HEK293 (cell line): ENCODE data around the gene XIRP1.

Experiments used
- CTCF ChIA-PET: fragments of 350-600 bp; formaldehyde crosslinking; extraction: SDS; loops from one replicate; lab custom pipeline; 2021; ENCODE audit warnings: antibody characterized with exemption; lab: Yijun Ruan, JAX
- POLR2A ChIA-PET: fragments of 300-600 bp; formaldehyde crosslinking; extraction: SDS; loops from one replicate; lab custom pipeline; 2020; ENCODE audit warnings: antibody characterized with exemption, inconsistent platforms; lab: Yijun Ruan, JAX
- H3K27ac ChIP-seq: fragments of 200-500 bp; sonication (Bioruptor generic); 2 replicates; pipeline ENCODE4 v1.5.1; 2014; ENCODE audit warnings: low read depth, low read length, control low read depth, inconsistent platforms; ENCODE audit errors: extremely low read depth
- H3K36me3 ChIP-seq, 2 experiments: fragments of 200-500 bp in 1 of 2; sonication (Bioruptor generic) in 1 of 2; 1 replicate in 1 of 2; 2 replicates in 1 of 2; pipeline ENCODE4 v1.5.1; 2014 to 2017; ENCODE audit warnings: inconsistent platforms in 2 of 2, low read length in 2 of 2; ENCODE audit not compliant: control insufficient read depth in 2 of 2, insufficient read depth in 1 of 2
- H3K4me1 ChIP-seq: fragments of 200-500 bp; sonication (Bioruptor generic); 2 replicates; pipeline ENCODE4 v1.5.1; 2014; ENCODE audit warnings: mild to moderate bottlenecking, low read length, inconsistent platforms; ENCODE audit not compliant: control insufficient read depth, insufficient read depth
- H3K4me3 ChIP-seq: 2 replicates; pipeline ENCODE4 v1.5.1; 2011; ENCODE audit warnings: low read depth, mild to moderate bottlenecking, control low read depth, low read length, moderate library complexity
- H3K9me3 ChIP-seq: fragments of 200-500 bp; sonication (Bioruptor generic); 2 replicates; pipeline ENCODE4 v1.5.1; 2014; ENCODE audit warnings: low read depth, low read length, inconsistent platforms; ENCODE audit not compliant: control insufficient read depth, insufficient read depth
- SP7 ChIP-seq: fragments of 450-650 bp; formaldehyde crosslinking; IDR thresholded peaks from 2 replicates; pipeline ENCODE4 v1.5.1; 2016; ENCODE audit warnings: missing biosample characterization, missing genetic modification characterization
- ZBTB8A ChIP-seq: fragments of 450-650 bp; formaldehyde crosslinking; IDR thresholded peaks from 2 replicates; pipeline ENCODE4 v1.5.1; 2016; ENCODE audit warnings: missing biosample characterization, missing genetic modification characterization
- ZNF274 ChIP-seq, 2 experiments: fragments of 200-500 bp in 1 of 2; fragments of 450-650 bp in 1 of 2; sonication (Bioruptor generic) in 1 of 2; formaldehyde crosslinking in 1 of 2; IDR thresholded peaks; 2 replicates each; pipeline versions ENCODE4 v1.5.1 to v1.6.1; 2014 to 2016; ENCODE audit warnings: borderline replicate concordance in 1 of 2, inconsistent platforms in 1 of 2, low read length in 1 of 2, missing biosample characterization in 1 of 2, missing genetic modification characterization in 1 of 2
- ZNF37A ChIP-seq: fragments of 450-650 bp; IDR thresholded peaks from 2 replicates; pipeline ENCODE4 v1.5.1; 2018; ENCODE audit warnings: missing biosample characterization, missing genetic modification characterization
- ZNF423 ChIP-seq: fragments of 450-650 bp; formaldehyde crosslinking; IDR thresholded peaks from 2 replicates; pipeline ENCODE4 v1.5.1; 2016; ENCODE audit warnings: missing biosample characterization, missing genetic modification characterization
- ZNF510 ChIP-seq: fragments of 450-650 bp; formaldehyde crosslinking; IDR thresholded peaks from 2 replicates; pipeline ENCODE4 v1.5.1; 2018; ENCODE audit warnings: mild to moderate bottlenecking, missing genetic modification characterization, missing biosample characterization; ENCODE audit not compliant: insufficient replicate concordance
- ZNF558 ChIP-seq: fragments of 450-650 bp; formaldehyde crosslinking; IDR thresholded peaks from 2 replicates; pipeline ENCODE4 v1.5.1; 2016; ENCODE audit warnings: missing biosample characterization, missing genetic modification characterization
- ZNF707 ChIP-seq: fragments of 450-650 bp; formaldehyde crosslinking; IDR thresholded peaks from 2 replicates; pipeline ENCODE4 v1.5.1; 2016; ENCODE audit warnings: missing biosample characterization, missing genetic modification characterization
- TF ChIP-seq, protein P1 (sequence below): fragments of 450-650 bp; formaldehyde crosslinking; IDR thresholded peaks from 2 replicates; pipeline ENCODE4 v1.5.1; 2016; ENCODE audit warnings: missing biosample characterization, missing genetic modification characterization, borderline replicate concordance
- TF ChIP-seq, protein P2 (sequence below): fragments of 450-650 bp; formaldehyde crosslinking; optimal IDR thresholded peaks from 2 replicates; pipeline ENCODE3; 2016; ENCODE audit warnings: missing biosample characterization, mild to moderate bottlenecking, missing genetic modification characterization
- TF ChIP-seq, protein P3 (sequence below): fragments of 450-650 bp; formaldehyde crosslinking; IDR thresholded peaks from 2 replicates; pipeline ENCODE4 v1.5.1; 2016; ENCODE audit warnings: missing biosample characterization, missing genetic modification characterization
- TF ChIP-seq, protein P4 (sequence below): fragments of 450-650 bp; formaldehyde crosslinking; IDR thresholded peaks from 2 replicates; pipeline ENCODE4 v1.5.1; 2016; ENCODE audit warnings: missing biosample characterization, missing genetic modification characterization, low read depth
- TF ChIP-seq, protein P5 (sequence below): fragments of 450-650 bp; formaldehyde crosslinking; IDR thresholded peaks from 2 replicates; pipeline ENCODE4 v1.5.1; 2017; ENCODE audit warnings: missing biosample characterization, missing genetic modification characterization
- TF ChIP-seq, protein P6 (sequence below): sonication (generic); formaldehyde crosslinking; IDR thresholded peaks from 2 replicates; pipeline ENCODE4 v1.8.1; 2022; ENCODE audit warnings: mild to moderate bottlenecking, moderate library complexity, missing genetic modification reagents
- TF ChIP-seq, protein P7 (sequence below): fragments of 450-650 bp; formaldehyde crosslinking; IDR thresholded peaks from 2 replicates; pipeline ENCODE4 v1.5.1; 2016; ENCODE audit warnings: missing biosample characterization, missing genetic modification characterization, low read depth

Gene XIRP1, protein sequence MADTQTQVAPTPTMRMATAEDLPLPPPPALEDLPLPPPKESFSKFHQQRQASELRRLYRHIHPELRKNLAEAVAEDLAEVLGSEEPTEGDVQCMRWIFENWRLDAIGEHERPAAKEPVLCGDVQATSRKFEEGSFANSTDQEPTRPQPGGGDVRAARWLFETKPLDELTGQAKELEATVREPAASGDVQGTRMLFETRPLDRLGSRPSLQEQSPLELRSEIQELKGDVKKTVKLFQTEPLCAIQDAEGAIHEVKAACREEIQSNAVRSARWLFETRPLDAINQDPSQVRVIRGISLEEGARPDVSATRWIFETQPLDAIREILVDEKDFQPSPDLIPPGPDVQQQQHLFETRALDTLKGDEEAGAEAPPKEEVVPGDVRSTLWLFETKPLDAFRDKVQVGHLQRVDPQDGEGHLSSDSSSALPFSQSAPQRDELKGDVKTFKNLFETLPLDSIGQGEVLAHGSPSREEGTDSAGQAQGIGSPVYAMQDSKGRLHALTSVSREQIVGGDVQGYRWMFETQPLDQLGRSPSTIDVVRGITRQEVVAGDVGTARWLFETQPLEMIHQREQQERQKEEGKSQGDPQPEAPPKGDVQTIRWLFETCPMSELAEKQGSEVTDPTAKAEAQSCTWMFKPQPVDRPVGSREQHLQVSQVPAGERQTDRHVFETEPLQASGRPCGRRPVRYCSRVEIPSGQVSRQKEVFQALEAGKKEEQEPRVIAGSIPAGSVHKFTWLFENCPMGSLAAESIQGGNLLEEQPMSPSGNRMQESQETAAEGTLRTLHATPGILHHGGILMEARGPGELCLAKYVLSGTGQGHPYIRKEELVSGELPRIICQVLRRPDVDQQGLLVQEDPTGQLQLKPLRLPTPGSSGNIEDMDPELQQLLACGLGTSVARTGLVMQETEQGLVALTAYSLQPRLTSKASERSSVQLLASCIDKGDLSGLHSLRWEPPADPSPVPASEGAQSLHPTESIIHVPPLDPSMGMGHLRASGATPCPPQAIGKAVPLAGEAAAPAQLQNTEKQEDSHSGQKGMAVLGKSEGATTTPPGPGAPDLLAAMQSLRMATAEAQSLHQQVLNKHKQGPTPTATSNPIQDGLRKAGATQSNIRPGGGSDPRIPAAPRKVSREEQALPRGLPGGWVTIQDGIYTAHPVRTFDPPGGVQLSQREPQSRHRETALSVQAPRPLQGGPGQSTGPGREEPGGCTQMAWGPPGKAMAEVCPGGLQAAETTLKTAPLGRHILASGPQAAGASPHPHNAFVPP (N-terminal part only)

DNA sequence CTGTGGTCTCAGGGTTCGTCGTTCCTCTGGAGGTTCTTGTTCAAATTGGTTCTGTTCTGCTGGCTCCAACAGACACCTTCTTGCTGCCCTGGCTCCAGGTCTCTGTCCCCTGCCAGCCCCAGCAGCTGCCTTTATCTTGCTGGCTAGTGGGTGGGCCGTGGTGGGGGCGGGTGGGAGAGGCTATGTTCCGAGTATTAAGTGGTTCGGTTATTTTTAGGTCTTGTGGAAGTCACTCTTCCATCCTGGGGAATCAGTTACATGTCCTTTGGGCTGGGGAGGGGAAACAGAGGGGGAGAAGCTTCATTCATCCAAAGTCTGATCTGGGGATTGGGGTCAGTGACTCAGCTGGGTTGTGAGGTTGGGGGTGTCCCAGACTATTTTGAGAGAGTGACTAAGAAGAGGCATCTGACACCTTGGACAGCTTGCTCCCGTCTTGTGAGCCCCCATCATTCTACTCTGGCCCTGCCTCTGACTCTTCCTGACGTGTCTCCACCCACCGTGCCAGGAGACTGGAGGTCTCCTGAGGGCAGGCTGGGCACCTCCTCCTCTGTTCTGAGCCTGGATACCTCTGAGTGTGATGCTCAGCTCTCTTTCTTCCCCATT is at the start of gene XIRP1:
TSS of gene XIRP1 (minus strand) at position 106 of the 603 bp plus-strand sequence. CDS start 3,150 bp downstream, outside the sequence.
- Histone ChIP-seq H3K4me1 (no peaks in the 10 kb centered on the region), H3K27ac (no peak within 1 kb of the TSS), H3K4me3 (no peak within 1 kb of the TSS), H3K9me3 (no peaks in the 10 kb centered on the region), H3K36me3 (no peaks in the 10 kb centered on the region)
- ChIA-PET CTCF (interaction anchor here (0.6 to 16.2 kb wide), 3 partner anchors 17 to 525 kb away, joined by 3 to 311 read pairs (median 3); no protein-coding TSS in a partner anchor), POLR2A (no interaction called here)
- TF ChIP-seq ZNF707 (tag by site-specific recombination) (no peak), ZNF37A (tag by site-specific recombination) (no peak), ZBTB8A (no peak), ZNF558 (no peak), ZNF423 (tag by site-specific recombination) (no peak), ZNF510 (tag by site-specific recombination) (no peak), SP7 (no peak), ZNF274 (IDR thresholded peaks at IDR 0.05; ENCODE audit: low read length) (no peak), ZNF274 (tag by site-specific recombination; IDR thresholded peaks at IDR 0.05; ENCODE audit: borderline replicate concordance) (no peak)
- TF ChIP-seq, protein P1, sequence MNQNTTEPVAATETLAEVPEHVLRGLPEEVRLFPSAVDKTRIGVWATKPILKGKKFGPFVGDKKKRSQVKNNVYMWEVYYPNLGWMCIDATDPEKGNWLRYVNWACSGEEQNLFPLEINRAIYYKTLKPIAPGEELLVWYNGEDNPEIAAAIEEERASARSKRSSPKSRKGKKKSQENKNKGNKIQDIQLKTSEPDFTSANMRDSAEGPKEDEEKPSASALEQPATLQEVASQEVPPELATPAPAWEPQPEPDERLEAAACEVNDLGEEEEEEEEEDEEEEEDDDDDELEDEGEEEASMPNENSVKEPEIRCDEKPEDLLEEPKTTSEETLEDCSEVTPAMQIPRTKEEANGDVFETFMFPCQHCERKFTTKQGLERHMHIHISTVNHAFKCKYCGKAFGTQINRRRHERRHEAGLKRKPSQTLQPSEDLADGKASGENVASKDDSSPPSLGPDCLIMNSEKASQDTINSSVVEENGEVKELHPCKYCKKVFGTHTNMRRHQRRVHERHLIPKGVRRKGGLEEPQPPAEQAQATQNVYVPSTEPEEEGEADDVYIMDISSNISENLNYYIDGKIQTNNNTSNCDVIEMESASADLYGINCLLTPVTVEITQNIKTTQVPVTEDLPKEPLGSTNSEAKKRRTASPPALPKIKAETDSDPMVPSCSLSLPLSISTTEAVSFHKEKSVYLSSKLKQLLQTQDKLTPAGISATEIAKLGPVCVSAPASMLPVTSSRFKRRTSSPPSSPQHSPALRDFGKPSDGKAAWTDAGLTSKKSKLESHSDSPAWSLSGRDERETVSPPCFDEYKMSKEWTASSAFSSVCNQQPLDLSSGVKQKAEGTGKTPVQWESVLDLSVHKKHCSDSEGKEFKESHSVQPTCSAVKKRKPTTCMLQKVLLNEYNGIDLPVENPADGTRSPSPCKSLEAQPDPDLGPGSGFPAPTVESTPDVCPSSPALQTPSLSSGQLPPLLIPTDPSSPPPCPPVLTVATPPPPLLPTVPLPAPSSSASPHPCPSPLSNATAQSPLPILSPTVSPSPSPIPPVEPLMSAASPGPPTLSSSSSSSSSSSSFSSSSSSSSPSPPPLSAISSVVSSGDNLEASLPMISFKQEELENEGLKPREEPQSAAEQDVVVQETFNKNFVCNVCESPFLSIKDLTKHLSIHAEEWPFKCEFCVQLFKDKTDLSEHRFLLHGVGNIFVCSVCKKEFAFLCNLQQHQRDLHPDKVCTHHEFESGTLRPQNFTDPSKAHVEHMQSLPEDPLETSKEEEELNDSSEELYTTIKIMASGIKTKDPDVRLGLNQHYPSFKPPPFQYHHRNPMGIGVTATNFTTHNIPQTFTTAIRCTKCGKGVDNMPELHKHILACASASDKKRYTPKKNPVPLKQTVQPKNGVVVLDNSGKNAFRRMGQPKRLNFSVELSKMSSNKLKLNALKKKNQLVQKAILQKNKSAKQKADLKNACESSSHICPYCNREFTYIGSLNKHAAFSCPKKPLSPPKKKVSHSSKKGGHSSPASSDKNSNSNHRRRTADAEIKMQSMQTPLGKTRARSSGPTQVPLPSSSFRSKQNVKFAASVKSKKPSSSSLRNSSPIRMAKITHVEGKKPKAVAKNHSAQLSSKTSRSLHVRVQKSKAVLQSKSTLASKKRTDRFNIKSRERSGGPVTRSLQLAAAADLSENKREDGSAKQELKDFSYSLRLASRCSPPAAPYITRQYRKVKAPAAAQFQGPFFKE (tag by site-specific recombination): no peak
- TF ChIP-seq, protein P2, sequence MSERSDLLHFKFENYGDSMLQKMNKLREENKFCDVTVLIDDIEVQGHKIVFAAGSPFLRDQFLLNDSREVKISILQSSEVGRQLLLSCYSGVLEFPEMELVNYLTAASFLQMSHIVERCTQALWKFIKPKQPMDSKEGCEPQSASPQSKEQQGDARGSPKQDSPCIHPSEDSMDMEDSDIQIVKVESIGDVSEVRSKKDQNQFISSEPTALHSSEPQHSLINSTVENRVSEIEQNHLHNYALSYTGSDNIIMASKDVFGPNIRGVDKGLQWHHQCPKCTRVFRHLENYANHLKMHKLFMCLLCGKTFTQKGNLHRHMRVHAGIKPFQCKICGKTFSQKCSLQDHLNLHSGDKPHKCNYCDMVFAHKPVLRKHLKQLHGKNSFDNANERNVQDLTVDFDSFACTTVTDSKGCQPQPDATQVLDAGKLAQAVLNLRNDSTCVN (tag by site-specific recombination): no peak
- TF ChIP-seq, protein P3, sequence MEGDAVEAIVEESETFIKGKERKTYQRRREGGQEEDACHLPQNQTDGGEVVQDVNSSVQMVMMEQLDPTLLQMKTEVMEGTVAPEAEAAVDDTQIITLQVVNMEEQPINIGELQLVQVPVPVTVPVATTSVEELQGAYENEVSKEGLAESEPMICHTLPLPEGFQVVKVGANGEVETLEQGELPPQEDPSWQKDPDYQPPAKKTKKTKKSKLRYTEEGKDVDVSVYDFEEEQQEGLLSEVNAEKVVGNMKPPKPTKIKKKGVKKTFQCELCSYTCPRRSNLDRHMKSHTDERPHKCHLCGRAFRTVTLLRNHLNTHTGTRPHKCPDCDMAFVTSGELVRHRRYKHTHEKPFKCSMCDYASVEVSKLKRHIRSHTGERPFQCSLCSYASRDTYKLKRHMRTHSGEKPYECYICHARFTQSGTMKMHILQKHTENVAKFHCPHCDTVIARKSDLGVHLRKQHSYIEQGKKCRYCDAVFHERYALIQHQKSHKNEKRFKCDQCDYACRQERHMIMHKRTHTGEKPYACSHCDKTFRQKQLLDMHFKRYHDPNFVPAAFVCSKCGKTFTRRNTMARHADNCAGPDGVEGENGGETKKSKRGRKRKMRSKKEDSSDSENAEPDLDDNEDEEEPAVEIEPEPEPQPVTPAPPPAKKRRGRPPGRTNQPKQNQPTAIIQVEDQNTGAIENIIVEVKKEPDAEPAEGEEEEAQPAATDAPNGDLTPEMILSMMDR (tag by site-specific recombination): no peak
- TF ChIP-seq, protein P4, sequence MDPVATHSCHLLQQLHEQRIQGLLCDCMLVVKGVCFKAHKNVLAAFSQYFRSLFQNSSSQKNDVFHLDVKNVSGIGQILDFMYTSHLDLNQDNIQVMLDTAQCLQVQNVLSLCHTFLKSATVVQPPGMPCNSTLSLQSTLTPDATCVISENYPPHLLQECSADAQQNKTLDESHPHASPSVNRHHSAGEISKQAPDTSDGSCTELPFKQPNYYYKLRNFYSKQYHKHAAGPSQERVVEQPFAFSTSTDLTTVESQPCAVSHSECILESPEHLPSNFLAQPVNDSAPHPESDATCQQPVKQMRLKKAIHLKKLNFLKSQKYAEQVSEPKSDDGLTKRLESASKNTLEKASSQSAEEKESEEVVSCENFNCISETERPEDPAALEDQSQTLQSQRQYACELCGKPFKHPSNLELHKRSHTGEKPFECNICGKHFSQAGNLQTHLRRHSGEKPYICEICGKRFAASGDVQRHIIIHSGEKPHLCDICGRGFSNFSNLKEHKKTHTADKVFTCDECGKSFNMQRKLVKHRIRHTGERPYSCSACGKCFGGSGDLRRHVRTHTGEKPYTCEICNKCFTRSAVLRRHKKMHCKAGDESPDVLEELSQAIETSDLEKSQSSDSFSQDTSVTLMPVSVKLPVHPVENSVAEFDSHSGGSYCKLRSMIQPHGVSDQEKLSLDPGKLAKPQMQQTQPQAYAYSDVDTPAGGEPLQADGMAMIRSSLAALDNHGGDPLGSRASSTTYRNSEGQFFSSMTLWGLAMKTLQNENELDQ: no peak
- TF ChIP-seq, protein P5, sequence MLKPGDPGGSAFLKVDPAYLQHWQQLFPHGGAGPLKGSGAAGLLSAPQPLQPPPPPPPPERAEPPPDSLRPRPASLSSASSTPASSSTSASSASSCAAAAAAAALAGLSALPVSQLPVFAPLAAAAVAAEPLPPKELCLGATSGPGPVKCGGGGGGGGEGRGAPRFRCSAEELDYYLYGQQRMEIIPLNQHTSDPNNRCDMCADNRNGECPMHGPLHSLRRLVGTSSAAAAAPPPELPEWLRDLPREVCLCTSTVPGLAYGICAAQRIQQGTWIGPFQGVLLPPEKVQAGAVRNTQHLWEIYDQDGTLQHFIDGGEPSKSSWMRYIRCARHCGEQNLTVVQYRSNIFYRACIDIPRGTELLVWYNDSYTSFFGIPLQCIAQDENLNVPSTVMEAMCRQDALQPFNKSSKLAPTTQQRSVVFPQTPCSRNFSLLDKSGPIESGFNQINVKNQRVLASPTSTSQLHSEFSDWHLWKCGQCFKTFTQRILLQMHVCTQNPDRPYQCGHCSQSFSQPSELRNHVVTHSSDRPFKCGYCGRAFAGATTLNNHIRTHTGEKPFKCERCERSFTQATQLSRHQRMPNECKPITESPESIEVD (tag by site-specific recombination): no peak
- TF ChIP-seq, protein P6, sequence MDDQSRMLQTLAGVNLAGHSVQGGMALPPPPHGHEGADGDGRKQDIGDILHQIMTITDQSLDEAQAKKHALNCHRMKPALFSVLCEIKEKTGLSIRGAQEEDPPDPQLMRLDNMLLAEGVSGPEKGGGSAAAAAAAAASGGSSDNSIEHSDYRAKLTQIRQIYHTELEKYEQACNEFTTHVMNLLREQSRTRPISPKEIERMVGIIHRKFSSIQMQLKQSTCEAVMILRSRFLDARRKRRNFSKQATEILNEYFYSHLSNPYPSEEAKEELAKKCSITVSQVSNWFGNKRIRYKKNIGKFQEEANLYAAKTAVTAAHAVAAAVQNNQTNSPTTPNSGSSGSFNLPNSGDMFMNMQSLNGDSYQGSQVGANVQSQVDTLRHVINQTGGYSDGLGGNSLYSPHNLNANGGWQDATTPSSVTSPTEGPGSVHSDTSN (CRISPR knock-in tag): no peak
- TF ChIP-seq, protein P7, sequence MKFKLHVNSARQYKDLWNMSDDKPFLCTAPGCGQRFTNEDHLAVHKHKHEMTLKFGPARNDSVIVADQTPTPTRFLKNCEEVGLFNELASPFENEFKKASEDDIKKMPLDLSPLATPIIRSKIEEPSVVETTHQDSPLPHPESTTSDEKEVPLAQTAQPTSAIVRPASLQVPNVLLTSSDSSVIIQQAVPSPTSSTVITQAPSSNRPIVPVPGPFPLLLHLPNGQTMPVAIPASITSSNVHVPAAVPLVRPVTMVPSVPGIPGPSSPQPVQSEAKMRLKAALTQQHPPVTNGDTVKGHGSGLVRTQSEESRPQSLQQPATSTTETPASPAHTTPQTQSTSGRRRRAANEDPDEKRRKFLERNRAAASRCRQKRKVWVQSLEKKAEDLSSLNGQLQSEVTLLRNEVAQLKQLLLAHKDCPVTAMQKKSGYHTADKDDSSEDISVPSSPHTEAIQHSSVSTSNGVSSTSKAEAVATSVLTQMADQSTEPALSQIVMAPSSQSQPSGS (tag by site-specific recombination): no peak
